ENCODE data around the gene MCRIP2.
A peak's percentile ranks its signal among the peaks of the same experiment; 100 is the strongest.

MCRIP2 gene

GRCh38 chr16:658679-659571 lies 17.3 kb downstream of the MCRIP2 start:
- ChIA-PET CTCF (interaction anchor here (0.6 to 1.2 kb wide), 3 partner anchors 9 to 66 kb away, joined by 3 to 4 read pairs (median 3); no protein-coding TSS in a partner anchor), POLR2A (ENCODE audit: low non-redundant PET) (no interaction called here)
- peak overlapping the region; percentile 75 for H3K27ac ChIP-seq
- DNase-seq (ENCODE audit: low spot score) = no peak
- no peak for TF ChIP-seq CTCF (conservative IDR thresholded peaks at IDR 0.05; ENCODE audit: low read depth)

- no peak for DNase-seq (ENCODE audit: low spot score)
- POLR2A ChIA-PET (ENCODE audit: low non-redundant PET) = no interaction called here
- no peak for TF ChIP-seq CTCF (conservative IDR thresholded peaks at IDR 0.05; ENCODE audit: low read depth)
- peak overlapping the region; percentile 75 for H3K27ac ChIP-seq
- CTCF ChIA-PET = interaction anchor here (0.6 to 1.5 kb wide), 4 partner anchors 9 to 67 kb away, joined by 3 to 9 read pairs (median 4); no protein-coding TSS in a partner anchor
Measured at GRCh38 chr16:659618-660017, 18.0 kb downstream of the MCRIP2 start.

- TF ChIP-seq CTCF (conservative IDR thresholded peaks at IDR 0.05; ENCODE audit: low read depth) = no peak
- no peak for DNase-seq (ENCODE audit: low spot score)
- CTCF ChIA-PET = interaction anchor here (1.0 to 1.5 kb wide), 2 partner anchors 12 to 70 kb away, joined by 3 to 9 read pairs; no protein-coding TSS in a partner anchor
- peak overlapping the region; percentile 75 for H3K27ac ChIP-seq
- POLR2A ChIA-PET (ENCODE audit: low non-redundant PET) = no interaction called here
Measured at GRCh38 chr16:660132-660458, 18.5 kb downstream of the MCRIP2 start.

GRCh38 chr16:660459-661183 lies 19.0 kb downstream of the MCRIP2 start:
- ChIA-PET POLR2A (ENCODE audit: low non-redundant PET) (no interaction called here), CTCF (interaction anchor here (0.6 to 1.5 kb wide), 7 partner anchors 13 to 105 kb away, joined by 3 to 9 read pairs (median 4); partner anchors contain the start of gene STUB1)
- peak; percentile 87 for DNase-seq (ENCODE audit: low spot score)
- peak overlapping the region; percentile 75 for H3K27ac ChIP-seq
- TF ChIP-seq CTCF (conservative IDR thresholded peaks at IDR 0.05; ENCODE audit: low read depth) = peak; percentile 42

GRCh38 chr16:661184-661821 lies 19.7 kb downstream of the MCRIP2 start:
- H3K27ac ChIP-seq = peak overlapping the region; percentile 75
- CTCF ChIA-PET = interaction anchor here (0.6 to 1.5 kb wide), 7 partner anchors 13 to 106 kb away, joined by 3 to 9 read pairs (median 4); partner anchors contain the start of gene STUB1
- no peak for DNase-seq (ENCODE audit: low spot score)
- no peak for TF ChIP-seq CTCF (conservative IDR thresholded peaks at IDR 0.05; ENCODE audit: low read depth)
- POLR2A ChIA-PET (ENCODE audit: low non-redundant PET) = no interaction called here

- DNase-seq (ENCODE audit: low spot score) = no peak
- H3K27ac ChIP-seq = peak overlapping the region; percentile 75
- CTCF ChIA-PET = interaction anchor here (0.6 to 1.2 kb wide), 3 partner anchors 14 to 24 kb away, joined by 3 to 4 read pairs (median 3); no protein-coding TSS in a partner anchor
- POLR2A ChIA-PET (ENCODE audit: low non-redundant PET) = no interaction called here
- TF ChIP-seq CTCF (conservative IDR thresholded peaks at IDR 0.05; ENCODE audit: low read depth) = no peak
Measured at GRCh38 chr16:662095-662494, 20.5 kb downstream of the MCRIP2 start.
